Kidney (tissue), 14 donors: Measurements from ENCODE around the gene IFI27L2. TPM values are rescaled to one million over a fixed set of nuclear protein-coding genes. Genes with fewer than 3 reads are reported as not detected.
A peak's percentile ranks its signal among the peaks of the same experiment; 100 is the strongest.

ENCODE experiments used
- DNase-seq, 5 donors: peaks; one replicate each; pipeline ENCODE4 v3.0.0-alpha.2; 2013 to 2020
- FAIRE-seq: peaks from 2 replicates; lab custom pipeline; 2012; peaks lifted over from hg19 to GRCh38; lab: Jason Lieb, UNC
- H3K27ac ChIP-seq, 2 donors: one replicate each; pipeline ENCODE4 v1.7.0; 2013; ENCODE audit warnings: low read depth in 2 of 2, low read length in 2 of 2, inconsistent platforms in 1 of 2
- H3K27me3 ChIP-seq: one replicate; pipeline ENCODE4 v1.7.1; 2013; ENCODE audit warnings: low read length, inconsistent platforms; ENCODE audit not compliant: control insufficient read depth, insufficient read depth
- H3K36me3 ChIP-seq, 3 donors: one replicate each; pipeline versions ENCODE4 v1.7.0 to v1.7.1; 2013; ENCODE audit warnings: low read length in 3 of 3, control low read depth in 1 of 3, inconsistent platforms in 1 of 3; ENCODE audit not compliant: insufficient read depth in 3 of 3, control insufficient read depth in 2 of 3
- H3K4me1 ChIP-seq, 3 donors: one replicate each; pipeline versions ENCODE4 v1.7.0 to v1.7.1; 2013; ENCODE audit warnings: low read length in 3 of 3, inconsistent platforms in 1 of 3, low read depth in 1 of 3; ENCODE audit not compliant: control insufficient read depth in 2 of 3, insufficient read depth in 2 of 3
- H3K4me3 ChIP-seq, 3 donors: one replicate each; pipeline versions ENCODE4 v1.7.0 to v1.8.1; 2013; ENCODE audit warnings: low read length in 3 of 3, control low read depth in 1 of 3, inconsistent platforms in 1 of 3
- H3K9ac ChIP-seq, 3 donors: one replicate each; pipeline versions ENCODE4 v1.7.0 to v1.7.1; 2013; ENCODE audit warnings: low read length in 3 of 3, control low read depth in 1 of 3, inconsistent platforms in 1 of 3
- H3K9me3 ChIP-seq, 3 donors: one replicate each; pipeline versions ENCODE4 v1.7.0 to v1.7.1; 2013; ENCODE audit warnings: low read length in 3 of 3, control low read depth in 1 of 3, inconsistent platforms in 1 of 3; ENCODE audit not compliant: control insufficient read depth in 2 of 3, insufficient read depth in 1 of 3
- CTCF ChIP-seq: IDR thresholded peaks from 3 replicates; pipeline ENCODE4 v1.5.1; 2012; ENCODE audit warnings: mild to moderate bottlenecking, moderate library complexity, borderline replicate concordance; ENCODE audit not compliant: insufficient read depth; ENCODE audit errors: extremely low read depth
- intact Hi-C: fragments of 100-400 bp; cut with DNase I; formaldehyde crosslinking; loops from one replicate; pipeline ENCODE4 v1.11.1; 2022
- polyA plus RNA-seq: library from polyadenylated mRNA; stranded (reverse); fragments of 350-450 nt; fragmentation: Illumina TruSeq; extraction: RNeasy Lipid Tissue Mini Kit (QIAGEN cat#74804); gene quantifications from one replicate; pipeline ENCODE4 v1.2.3, GENCODE V29; 2014; ENCODE audit warnings: low read depth, low replicate concordance; ENCODE audit not compliant: insufficient read depth
- total RNA-seq: library from RNA; stranded (reverse); fragmentation: NEBNext Ultra II Directional; extraction: Animal tissue kit (Norgen Biotek cat#: 25700); gene quantifications from one replicate; pipeline ENCODE4 v1.2.1, GENCODE V29; 2021
- donor health status: control.
- donor health status: control.
- donor health status: control.
- donor health status: control.
- donor health status: control.
- donor health status: DM: yes; HTN: yes; CAD: no.
- donor health status: Normal renal cell carcinoma (clear cell type).

Gene IFI27L2
- total and polyA plus RNA-seq, 2 donors from 2014 or later: 28.2 to 223 TPM

DNA sequence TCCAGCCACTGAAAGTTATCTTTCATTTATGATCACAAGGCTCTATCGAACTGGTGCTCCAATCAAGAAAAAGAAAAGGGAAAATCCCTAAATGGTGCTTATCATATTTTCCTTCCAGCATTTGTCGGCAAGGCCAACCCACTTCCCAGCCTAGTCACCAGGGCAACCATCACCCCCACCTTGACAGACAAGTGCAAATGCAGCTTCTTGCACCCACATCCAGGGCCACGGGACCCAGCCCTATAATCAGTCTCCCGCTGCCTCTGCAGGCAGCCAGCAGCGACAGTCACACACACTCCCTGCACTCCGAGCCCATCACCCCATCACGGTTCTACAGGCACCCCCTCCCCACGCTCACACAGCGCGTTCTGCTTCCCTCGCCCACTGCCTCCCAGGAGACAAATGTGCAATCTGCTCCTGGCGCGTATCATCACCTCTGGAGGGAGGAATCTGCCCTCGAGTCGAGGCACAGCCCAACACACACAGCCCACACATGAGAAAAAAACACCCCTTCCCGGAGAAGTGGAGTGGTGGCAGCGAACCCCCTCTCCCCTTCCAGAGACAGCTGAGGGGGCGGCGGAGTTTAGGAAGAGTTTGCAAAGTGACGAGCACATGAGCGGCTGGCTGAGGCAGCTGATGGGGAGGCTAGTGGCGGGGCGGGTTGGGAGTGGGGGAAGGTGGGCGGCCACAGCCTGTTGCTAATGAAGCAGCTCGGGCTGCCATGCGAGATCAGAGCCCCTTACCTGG is 35.5 kb upstream of the IFI27L2 start:
- DNase-seq: peak; percentile 43 to 63 (median 56)

DNA sequence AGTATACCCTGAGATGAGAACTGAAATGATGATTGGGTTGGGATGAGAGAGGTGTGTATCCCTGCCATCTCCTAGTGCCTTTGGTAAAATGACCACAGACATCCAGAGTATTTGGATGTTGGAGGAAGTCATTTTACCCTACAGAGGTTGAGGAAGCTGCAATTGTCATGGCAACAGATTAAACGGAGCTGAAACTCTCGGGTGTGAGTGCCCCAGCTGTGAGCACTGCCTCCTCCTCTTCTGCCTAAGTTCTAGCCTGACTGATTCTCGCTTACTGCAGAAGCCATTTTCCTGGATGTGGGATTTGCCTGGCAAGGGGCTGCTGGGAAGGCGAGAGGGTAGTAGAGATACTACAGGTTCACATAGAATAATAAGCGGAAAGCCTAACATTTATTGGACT is 34.4 kb upstream of the IFI27L2 start:
- FAIRE-seq: no peak

More for the DNA sequence above, 35.5 kb upstream of the IFI27L2 start:
- Histone ChIP-seq H3K4me1 (peaks cover 0 to 4% (median 0%) of the 10 kb centered on the region in 3 donors), H3K36me3 (no peaks in the 10 kb centered on the region), H3K4me3 (no peak overlapping the region), H3K9me3 (no peaks in the 10 kb centered on the region), H3K9ac (no peak overlapping the region), H3K27ac (no peak overlapping the region), H3K27me3 (no peaks in the 10 kb centered on the region)
- no peak for TF ChIP-seq CTCF
- no peak for FAIRE-seq
- intact Hi-C loops: no loop called here

DNA sequence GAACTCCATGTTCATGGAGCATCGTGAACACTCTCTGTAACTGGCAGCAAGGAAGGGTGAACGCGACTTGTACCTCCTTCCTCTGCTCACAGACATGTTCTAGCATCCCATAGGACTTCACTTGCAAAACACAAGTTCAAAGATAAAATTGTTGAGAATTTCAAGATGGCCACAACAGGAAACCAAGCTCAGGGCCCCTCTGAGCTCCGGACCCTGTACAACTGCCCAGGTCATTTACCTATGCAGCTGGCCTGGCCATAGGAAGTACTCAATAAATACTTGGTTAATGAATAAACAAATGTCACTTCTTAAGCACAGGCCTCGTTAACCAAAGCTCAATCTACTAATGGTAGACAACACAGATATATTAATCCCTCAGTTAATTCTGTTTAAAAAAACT is 33.1 kb upstream of the IFI27L2 start:
- no peak for FAIRE-seq
- intact Hi-C loops: no loop called here
- no peak overlapping the region for H3K4me3 ChIP-seq
- H3K9me3 ChIP-seq: no peaks in the 10 kb centered on the region
- DNase-seq: no peak
- H3K9ac ChIP-seq: no peak overlapping the region
- H3K36me3 ChIP-seq: no peaks in the 10 kb centered on the region
- TF ChIP-seq CTCF: no peak
- H3K27me3 ChIP-seq: no peaks in the 10 kb centered on the region
- H3K27ac ChIP-seq: no peak overlapping the region
- peaks cover 0 to 4% (median 0%) of the 10 kb centered on the region in 3 donors for H3K4me1 ChIP-seq

More for the DNA sequence above, 34.4 kb upstream of the IFI27L2 start:
- Histone ChIP-seq H3K27me3 (no peaks in the 10 kb centered on the region), H3K9ac (no peak overlapping the region), H3K4me3 (no peak overlapping the region), H3K27ac (no peak overlapping the region), H3K4me1 (peaks cover 0 to 4% (median 0%) of the 10 kb centered on the region in 3 donors), H3K36me3 (no peaks in the 10 kb centered on the region), H3K9me3 (no peaks in the 10 kb centered on the region)
- intact Hi-C loops: no loop called here
- no peak for TF ChIP-seq CTCF
- peak in 1 of 5 donors; percentile 19 for DNase-seq
